Liver (tissue), 9 donors: Measurements from ENCODE around the gene SOWAHA. TPM values are rescaled to one million over a fixed set of nuclear protein-coding genes. Genes with fewer than 3 reads are reported as not detected.
A peak's percentile ranks its signal among the peaks of the same experiment; 100 is the strongest.
"Not testable (repeated sequence)": the region's sequence is repeated elsewhere in the genome, so short reads cannot be mapped to it uniquely, and the experiment has no call there.

ENCODE experiments used
- DNase-seq: peaks from one replicate; pipeline ENCODE4 v3.0.0-alpha.2; 2017; ENCODE audit warnings: low spot score
- H3K27ac ChIP-seq, 2 donors: one replicate each; pipeline ENCODE4 v1.7.0; 2013; ENCODE audit warnings: inconsistent platforms in 2 of 2, low read length in 2 of 2, control low read depth in 1 of 2, low read depth in 1 of 2, mild to moderate bottlenecking in 1 of 2
- H3K27me3 ChIP-seq, 4 donors: one replicate each; pipeline versions ENCODE4 v1.6.1 to v1.7.0; 2013; ENCODE audit warnings: low read length in 3 of 4, inconsistent platforms in 1 of 4, mild to moderate bottlenecking in 1 of 4, moderate library complexity in 1 of 4; ENCODE audit not compliant: control insufficient read depth in 4 of 4, insufficient read depth in 4 of 4
- H3K36me3 ChIP-seq, 4 donors: one replicate each; pipeline versions ENCODE4 v1.6.1 to v1.7.0; 2013; ENCODE audit warnings: low read length in 3 of 4, mild to moderate bottlenecking in 3 of 4, low read depth in 1 of 4, moderate library complexity in 1 of 4; ENCODE audit not compliant: control insufficient read depth in 4 of 4, insufficient read depth in 3 of 4
- H3K4me1 ChIP-seq, 4 donors: one replicate each; pipeline versions ENCODE4 v1.6.1 to v1.7.0; 2013; ENCODE audit warnings: low read length in 3 of 4, mild to moderate bottlenecking in 3 of 4, moderate library complexity in 1 of 4; ENCODE audit not compliant: control insufficient read depth in 4 of 4, insufficient read depth in 4 of 4
- H3K4me3 ChIP-seq, 3 donors: one replicate each; pipeline versions ENCODE4 v1.6.1 to v1.7.0; 2013; ENCODE audit warnings: low read length in 3 of 3, control low read depth in 1 of 3, low read depth in 1 of 3, mild to moderate bottlenecking in 1 of 3
- H3K9ac ChIP-seq, 2 donors: one replicate each; pipeline ENCODE4 v1.7.0; 2013; ENCODE audit warnings: low read length in 2 of 2, mild to moderate bottlenecking in 2 of 2, moderate library complexity in 2 of 2, control low read depth in 1 of 2, low read depth in 1 of 2
- H3K9me3 ChIP-seq, 4 donors: one replicate each; pipeline versions ENCODE4 v1.6.1 to v1.7.0; 2013; ENCODE audit warnings: low read length in 3 of 4; ENCODE audit not compliant: control insufficient read depth in 4 of 4
- EGR1 ChIP-seq, 2 donors: IDR thresholded peaks; 2 replicates each; pipeline ENCODE4 v1.6.1; 2016 to 2018; ENCODE audit warnings: antibody characterized with exemption in 2 of 2, low read depth in 2 of 2
- FOXA1 ChIP-seq: IDR thresholded peaks from 2 replicates; pipeline ENCODE4 v1.6.1; 2016; ENCODE audit warnings: antibody characterized with exemption
- FOXA2 ChIP-seq: IDR thresholded peaks from 2 replicates; pipeline ENCODE4 v1.6.1; 2016; ENCODE audit warnings: antibody characterized with exemption
- GABPA ChIP-seq, 2 donors: IDR thresholded peaks in 1 of 2; conservative IDR thresholded peaks in 1 of 2; 2 replicates each; pipeline ENCODE4 v1.6.1; 2016; ENCODE audit warnings: antibody characterized with exemption in 2 of 2, mild to moderate bottlenecking in 1 of 2, moderate library complexity in 1 of 2
- HNF4A ChIP-seq, 2 donors: conservative IDR thresholded peaks; 2 replicates each; pipeline ENCODE4 v1.6.1; 2016; ENCODE audit warnings: antibody characterized with exemption in 2 of 2, mild to moderate bottlenecking in 2 of 2
- HNF4G ChIP-seq: IDR thresholded peaks from 2 replicates; pipeline ENCODE4 v1.6.1; 2016; ENCODE audit warnings: antibody characterized with exemption
- JUND ChIP-seq, 2 donors: IDR thresholded peaks; 2 replicates each; pipeline ENCODE4 v1.6.1; 2016; ENCODE audit warnings: antibody characterized with exemption in 2 of 2
- NR2F2 ChIP-seq: IDR thresholded peaks from 2 replicates; pipeline ENCODE4 v1.6.1; 2016; ENCODE audit warnings: antibody characterized with exemption
- RAD21 ChIP-seq, 2 donors: IDR thresholded peaks; 2 replicates each; pipeline ENCODE4 v1.6.1; 2016; ENCODE audit warnings: antibody characterized with exemption in 2 of 2, mild to moderate bottlenecking in 2 of 2
- RXRA ChIP-seq, 2 donors: IDR thresholded peaks; 2 replicates each; pipeline ENCODE4 v1.6.1; 2017 to 2018; ENCODE audit warnings: antibody characterized with exemption in 2 of 2, mild to moderate bottlenecking in 1 of 2
- SP1 ChIP-seq: IDR thresholded peaks from 2 replicates; pipeline ENCODE4 v1.6.1; 2018; ENCODE audit warnings: antibody characterized with exemption, mild to moderate bottlenecking
- TAF1 ChIP-seq: conservative IDR thresholded peaks from 2 replicates; pipeline ENCODE4 v1.6.1; 2016; ENCODE audit warnings: antibody characterized with exemption, mild to moderate bottlenecking
- YY1 ChIP-seq: IDR thresholded peaks from 2 replicates; pipeline ENCODE4 v1.6.1; 2016; ENCODE audit warnings: antibody characterized with exemption, mild to moderate bottlenecking
- WGBS: extraction: QIAGEN DNeasy Blood & Tissue Kit; methylation state at CpG from one replicate; pipeline ENCODE4 v1.1.7; 2013; 5-methylcytosine and 5-hydroxymethylcytosine counted together
- polyA plus RNA-seq, 2 donors: library from polyadenylated mRNA; stranded (reverse) in 1 of 2; unstranded in 1 of 2; fragments of 200-250 nt in 1 of 2; fragments of >200 nt in 1 of 2; fragmentation: Nextera tagmentation in 1 of 2; extraction: Ambion mirVana in 1 of 2; gene quantifications; one replicate each; pipeline versions ENCODE4 v1.2.1 to v1.2.3, GENCODE V29; 2013 to 2015
- total RNA-seq, 2 donors: library from RNA; depleted of rRNA; stranded (reverse); fragments of >200 nt; gene quantifications; one replicate each; pipeline ENCODE4 v1.2.3, GENCODE V29; 2014
- TF ChIP-seq, protein P1 (sequence below): IDR thresholded peaks from 2 replicates; pipeline ENCODE4 v1.6.1; 2016; ENCODE audit warnings: antibody characterized with exemption, mild to moderate bottlenecking
- TF ChIP-seq, protein P2 (sequence below): IDR thresholded peaks from 2 replicates; pipeline ENCODE4 v1.6.1; 2016; ENCODE audit warnings: antibody characterized with exemption
- TF ChIP-seq, protein P3 (sequence below): IDR thresholded peaks from 2 replicates; pipeline ENCODE4 v1.6.1; 2016; ENCODE audit warnings: antibody characterized with exemption
- TF ChIP-seq, protein P4 (sequence below): fragments of 150-350 bp; IDR thresholded peaks from 2 replicates; pipeline ENCODE4 v1.5.1; 2017; ENCODE audit warnings: improper control_type of control experiment, low read depth, low read length; ENCODE audit not compliant: missing input control
- TF ChIP-seq, protein P5 (sequence below): IDR thresholded peaks from 2 replicates; pipeline ENCODE4 v1.6.1; 2016; ENCODE audit warnings: antibody characterized with exemption
- donor health status: healthy.
- donor health status: healthy.
- donor health status: healthy.
- donor health status: healthy.
- donor health status: healthy.

SOWAHA gene
- total and polyA plus RNA-seq, 4 donors = 1.3 to 2.2 (median 1.8) TPM

DNA sequence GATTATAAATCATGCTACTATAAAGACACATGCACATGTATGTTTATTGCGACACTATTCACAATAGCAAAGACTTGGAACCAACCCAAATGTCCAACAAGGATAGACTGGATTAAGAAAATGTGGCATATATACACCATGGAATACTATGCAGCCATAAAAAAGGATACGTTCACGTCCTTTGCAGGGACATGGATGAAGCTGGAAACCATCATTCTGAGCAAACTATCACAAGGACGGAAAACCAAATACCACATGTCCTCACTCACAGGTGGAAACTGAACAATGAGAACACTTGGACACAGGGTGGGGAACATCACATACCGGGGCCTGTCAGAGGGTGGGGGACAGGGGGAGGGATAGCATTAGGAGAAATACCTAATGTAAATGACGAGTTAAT is 7.2 kb upstream of the SOWAHA start:
- 89% methylated on average over 6 of the region's 6 CpGs for WGBS

DNA sequence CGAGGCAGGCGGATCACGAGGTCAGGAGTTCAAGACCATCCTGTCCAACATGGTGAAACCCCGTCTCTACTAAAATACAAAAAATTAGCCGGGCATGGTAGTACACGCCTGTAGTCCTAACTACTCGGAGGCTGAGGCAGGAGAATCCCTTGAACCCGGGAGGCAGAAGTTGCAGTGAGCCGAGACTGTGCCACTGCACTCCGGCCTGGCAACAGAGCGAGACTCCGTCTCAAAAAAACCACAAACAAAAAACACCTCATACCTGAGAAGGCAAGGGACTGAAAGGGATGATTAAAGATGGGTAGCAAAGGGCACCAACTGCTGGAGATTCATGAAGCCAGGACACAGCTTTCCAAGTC is 6.3 kb upstream of the SOWAHA start:
- peak overlapping the region in 2 of 3 donors; percentile 50 to 59 for H3K4me3 ChIP-seq
- H3K9ac ChIP-seq = peak overlapping the region; percentile 43
- H3K4me1 ChIP-seq = peaks cover 7 to 22% (median 14%) of the 10 kb centered on the region in 4 donors
- H3K27me3 ChIP-seq, DNase-seq, H3K9me3 ChIP-seq, H3K36me3 ChIP-seq: not testable (repeated sequence)
- 85% methylated on average over 12 of the region's 12 CpGs for WGBS
- peak overlapping the region; percentile 67 to 78 for H3K27ac ChIP-seq

More for the DNA sequence above, 7.2 kb upstream of the SOWAHA start:
- H3K9ac ChIP-seq, H3K27ac ChIP-seq, H3K9me3 ChIP-seq, H3K4me3 ChIP-seq, DNase-seq, H3K36me3 ChIP-seq, H3K27me3 ChIP-seq: not testable (repeated sequence)
- H3K4me1 ChIP-seq = peaks cover 7 to 22% (median 14%) of the 10 kb centered on the region in 4 donors

DNA sequence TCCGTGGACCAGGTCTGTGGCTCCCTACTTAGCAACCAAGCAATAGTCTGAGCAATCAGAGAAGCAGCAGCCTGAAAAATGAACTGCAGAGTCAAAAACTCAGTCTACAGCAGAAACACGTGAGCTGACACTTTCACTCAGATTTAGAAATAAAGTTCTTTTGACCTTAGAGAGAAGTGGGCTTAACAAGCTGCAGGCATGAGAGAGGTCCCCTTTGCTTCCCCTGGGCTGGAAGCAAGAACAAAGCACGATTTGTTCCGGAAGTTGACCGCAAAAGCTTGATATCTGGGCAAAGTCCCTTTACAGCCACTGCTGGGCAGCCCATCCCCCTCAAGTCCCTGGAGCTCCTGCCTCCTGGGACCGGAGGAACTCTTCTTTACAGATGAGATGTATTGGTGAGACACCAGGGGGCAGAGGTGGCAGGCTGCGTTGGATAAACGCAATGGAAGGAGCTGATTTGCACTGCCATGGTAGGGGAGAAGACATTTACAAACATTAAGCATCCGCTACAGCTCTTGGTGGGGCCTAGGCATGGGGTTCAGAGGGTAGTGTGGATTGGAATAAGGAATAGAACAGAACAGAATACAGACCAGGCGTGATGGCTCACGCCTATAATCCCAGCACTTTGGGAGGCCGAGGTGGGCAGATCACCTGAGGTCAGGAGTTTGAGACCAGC is 5.8 kb upstream of the SOWAHA start:
- Histone ChIP-seq H3K9ac (peak overlapping the region; percentile 43), H3K27ac (peak overlapping the region; percentile 67 to 78), H3K36me3 (no peaks in the 10 kb centered on the region), H3K4me3 (peak overlapping the region in 2 of 3 donors; percentile 50 to 59), H3K4me1 (peaks cover 7 to 22% (median 14%) of the 10 kb centered on the region in 4 donors), H3K9me3 (no peaks in the 10 kb centered on the region), H3K27me3 (no peaks in the 10 kb centered on the region)
- no peak for DNase-seq
- TF ChIP-seq RAD21 (IDR thresholded peaks at IDR 0.05) (peak; percentile 55 to 75), RXRA (IDR thresholded peaks at IDR 0.05) (peak; percentile 54 to 84), GABPA (IDR thresholded peaks at IDR 0.05 in 1 of 2, conservative IDR thresholded peaks at IDR 0.05 in 1 of 2) (peak in 1 of 2 donors; percentile 75), HNF4A (conservative IDR thresholded peaks at IDR 0.05) (peak; percentile 93 to 97), JUND (IDR thresholded peaks at IDR 0.05) (peak in 1 of 2 donors; percentile 71), TAF1 (peak; percentile 52), HNF4G (peak; percentile 97), YY1 (peak; percentile 37), FOXA2 (no peak), EGR1 (IDR thresholded peaks at IDR 0.05; ENCODE audit: low read depth in 2 of 2) (peak; percentile 32 to 36), SP1 (peak; percentile 95), NR2F2 (peak; percentile 21), FOXA1 (no peak)
- TF ChIP-seq, protein P1, sequence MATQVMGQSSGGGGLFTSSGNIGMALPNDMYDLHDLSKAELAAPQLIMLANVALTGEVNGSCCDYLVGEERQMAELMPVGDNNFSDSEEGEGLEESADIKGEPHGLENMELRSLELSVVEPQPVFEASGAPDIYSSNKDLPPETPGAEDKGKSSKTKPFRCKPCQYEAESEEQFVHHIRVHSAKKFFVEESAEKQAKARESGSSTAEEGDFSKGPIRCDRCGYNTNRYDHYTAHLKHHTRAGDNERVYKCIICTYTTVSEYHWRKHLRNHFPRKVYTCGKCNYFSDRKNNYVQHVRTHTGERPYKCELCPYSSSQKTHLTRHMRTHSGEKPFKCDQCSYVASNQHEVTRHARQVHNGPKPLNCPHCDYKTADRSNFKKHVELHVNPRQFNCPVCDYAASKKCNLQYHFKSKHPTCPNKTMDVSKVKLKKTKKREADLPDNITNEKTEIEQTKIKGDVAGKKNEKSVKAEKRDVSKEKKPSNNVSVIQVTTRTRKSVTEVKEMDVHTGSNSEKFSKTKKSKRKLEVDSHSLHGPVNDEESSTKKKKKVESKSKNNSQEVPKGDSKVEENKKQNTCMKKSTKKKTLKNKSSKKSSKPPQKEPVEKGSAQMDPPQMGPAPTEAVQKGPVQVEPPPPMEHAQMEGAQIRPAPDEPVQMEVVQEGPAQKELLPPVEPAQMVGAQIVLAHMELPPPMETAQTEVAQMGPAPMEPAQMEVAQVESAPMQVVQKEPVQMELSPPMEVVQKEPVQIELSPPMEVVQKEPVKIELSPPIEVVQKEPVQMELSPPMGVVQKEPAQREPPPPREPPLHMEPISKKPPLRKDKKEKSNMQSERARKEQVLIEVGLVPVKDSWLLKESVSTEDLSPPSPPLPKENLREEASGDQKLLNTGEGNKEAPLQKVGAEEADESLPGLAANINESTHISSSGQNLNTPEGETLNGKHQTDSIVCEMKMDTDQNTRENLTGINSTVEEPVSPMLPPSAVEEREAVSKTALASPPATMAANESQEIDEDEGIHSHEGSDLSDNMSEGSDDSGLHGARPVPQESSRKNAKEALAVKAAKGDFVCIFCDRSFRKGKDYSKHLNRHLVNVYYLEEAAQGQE = peak; percentile 54
- TF ChIP-seq, protein P2, sequence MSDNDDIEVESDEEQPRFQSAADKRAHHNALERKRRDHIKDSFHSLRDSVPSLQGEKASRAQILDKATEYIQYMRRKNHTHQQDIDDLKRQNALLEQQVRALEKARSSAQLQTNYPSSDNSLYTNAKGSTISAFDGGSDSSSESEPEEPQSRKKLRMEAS = peak; percentile 43
- TF ChIP-seq, protein P3, sequence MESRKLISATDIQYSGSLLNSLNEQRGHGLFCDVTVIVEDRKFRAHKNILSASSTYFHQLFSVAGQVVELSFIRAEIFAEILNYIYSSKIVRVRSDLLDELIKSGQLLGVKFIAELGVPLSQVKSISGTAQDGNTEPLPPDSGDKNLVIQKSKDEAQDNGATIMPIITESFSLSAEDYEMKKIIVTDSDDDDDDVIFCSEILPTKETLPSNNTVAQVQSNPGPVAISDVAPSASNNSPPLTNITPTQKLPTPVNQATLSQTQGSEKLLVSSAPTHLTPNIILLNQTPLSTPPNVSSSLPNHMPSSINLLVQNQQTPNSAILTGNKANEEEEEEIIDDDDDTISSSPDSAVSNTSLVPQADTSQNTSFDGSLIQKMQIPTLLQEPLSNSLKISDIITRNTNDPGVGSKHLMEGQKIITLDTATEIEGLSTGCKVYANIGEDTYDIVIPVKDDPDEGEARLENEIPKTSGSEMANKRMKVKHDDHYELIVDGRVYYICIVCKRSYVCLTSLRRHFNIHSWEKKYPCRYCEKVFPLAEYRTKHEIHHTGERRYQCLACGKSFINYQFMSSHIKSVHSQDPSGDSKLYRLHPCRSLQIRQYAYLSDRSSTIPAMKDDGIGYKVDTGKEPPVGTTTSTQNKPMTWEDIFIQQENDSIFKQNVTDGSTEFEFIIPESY = no peak
- TF ChIP-seq, protein P4, sequence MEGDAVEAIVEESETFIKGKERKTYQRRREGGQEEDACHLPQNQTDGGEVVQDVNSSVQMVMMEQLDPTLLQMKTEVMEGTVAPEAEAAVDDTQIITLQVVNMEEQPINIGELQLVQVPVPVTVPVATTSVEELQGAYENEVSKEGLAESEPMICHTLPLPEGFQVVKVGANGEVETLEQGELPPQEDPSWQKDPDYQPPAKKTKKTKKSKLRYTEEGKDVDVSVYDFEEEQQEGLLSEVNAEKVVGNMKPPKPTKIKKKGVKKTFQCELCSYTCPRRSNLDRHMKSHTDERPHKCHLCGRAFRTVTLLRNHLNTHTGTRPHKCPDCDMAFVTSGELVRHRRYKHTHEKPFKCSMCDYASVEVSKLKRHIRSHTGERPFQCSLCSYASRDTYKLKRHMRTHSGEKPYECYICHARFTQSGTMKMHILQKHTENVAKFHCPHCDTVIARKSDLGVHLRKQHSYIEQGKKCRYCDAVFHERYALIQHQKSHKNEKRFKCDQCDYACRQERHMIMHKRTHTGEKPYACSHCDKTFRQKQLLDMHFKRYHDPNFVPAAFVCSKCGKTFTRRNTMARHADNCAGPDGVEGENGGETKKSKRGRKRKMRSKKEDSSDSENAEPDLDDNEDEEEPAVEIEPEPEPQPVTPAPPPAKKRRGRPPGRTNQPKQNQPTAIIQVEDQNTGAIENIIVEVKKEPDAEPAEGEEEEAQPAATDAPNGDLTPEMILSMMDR = peak; percentile 13
- TF ChIP-seq, protein P5, sequence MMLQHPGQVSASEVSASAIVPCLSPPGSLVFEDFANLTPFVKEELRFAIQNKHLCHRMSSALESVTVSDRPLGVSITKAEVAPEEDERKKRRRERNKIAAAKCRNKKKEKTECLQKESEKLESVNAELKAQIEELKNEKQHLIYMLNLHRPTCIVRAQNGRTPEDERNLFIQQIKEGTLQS = peak; percentile 22
- WGBS = 42% methylated on average over 12 of the region's 12 CpGs
